Measurements from ENCODE around the gene TMPRSS3.
"Not testable (repeated sequence)": the region's sequence is repeated elsewhere in the genome, so short reads cannot be mapped to it uniquely, and the experiment has no call there.

TMPRSS3 gene

GRCh38 chr21:42427809-42428419 is 32.1 kb upstream of the TMPRSS3 start:
- no peak for DNase-seq

DNA sequence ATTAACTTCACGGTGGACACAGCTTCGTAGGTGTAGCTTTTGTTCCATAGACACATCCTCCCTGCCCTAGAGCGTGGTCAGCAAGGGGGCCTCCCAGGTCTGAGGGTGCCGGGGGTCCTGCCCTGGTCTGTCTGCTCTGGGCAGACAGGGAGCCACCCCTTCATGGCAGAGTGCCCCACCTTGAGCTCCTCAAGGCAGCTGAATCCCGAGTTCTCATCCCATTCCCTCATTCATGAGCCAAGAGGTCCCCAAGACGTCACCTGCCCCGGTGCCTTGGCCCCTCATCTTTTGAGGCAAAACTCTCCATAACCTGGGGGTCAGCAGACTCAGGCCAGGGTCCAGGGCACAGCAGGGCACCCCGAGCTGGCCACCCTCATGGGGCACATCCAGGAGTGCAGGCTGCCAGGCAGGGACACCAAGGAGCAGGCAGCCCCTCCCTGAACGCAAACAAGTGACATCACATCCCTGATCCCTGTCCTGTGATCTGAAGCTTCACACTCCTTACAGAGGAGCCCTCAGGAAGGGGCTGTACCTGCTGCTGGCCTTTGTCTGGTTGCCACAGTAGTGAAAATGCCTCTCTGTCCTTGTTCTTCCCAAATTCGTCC is 31.1 kb upstream of the TMPRSS3 start:
- DNase-seq: no peak

GRCh38 chr21:42426424-42426823 is 30.6 kb upstream of the TMPRSS3 start:
- DNase-seq: no peak

DNA sequence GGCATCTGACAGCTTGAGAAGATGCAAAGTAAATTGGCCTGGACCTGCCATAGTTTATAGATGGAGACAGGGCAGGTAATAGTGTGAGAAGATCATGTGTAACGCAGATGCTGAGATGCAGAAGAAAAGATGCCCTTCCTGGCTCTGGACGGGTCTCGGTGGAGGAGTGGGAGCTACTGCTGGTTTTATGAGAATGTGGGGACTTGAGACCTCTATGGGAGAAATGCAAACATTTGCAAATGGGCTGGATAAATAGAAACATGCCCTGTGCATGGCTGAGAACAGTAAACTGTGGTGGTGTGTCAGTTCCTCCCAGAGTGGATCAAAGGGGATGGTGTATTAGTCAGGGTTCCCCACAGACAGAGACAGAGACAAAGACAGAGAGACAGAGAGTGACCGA is 29.7 kb upstream of the TMPRSS3 start:
- no peak for DNase-seq

- DNase-seq: no peak
Measured at GRCh38 chr21:42424914-42425541, 29.2 kb upstream of the TMPRSS3 start.

- no peak for DNase-seq
Measured at GRCh38 chr21:42423685-42424084, 27.8 kb upstream of the TMPRSS3 start.

- DNase-seq: no peak
Measured at GRCh38 chr21:42423197-42423675, 27.4 kb upstream of the TMPRSS3 start.

- no peak for DNase-seq
Measured at GRCh38 chr21:42421018-42421793, 25.4 kb upstream of the TMPRSS3 start.

DNA sequence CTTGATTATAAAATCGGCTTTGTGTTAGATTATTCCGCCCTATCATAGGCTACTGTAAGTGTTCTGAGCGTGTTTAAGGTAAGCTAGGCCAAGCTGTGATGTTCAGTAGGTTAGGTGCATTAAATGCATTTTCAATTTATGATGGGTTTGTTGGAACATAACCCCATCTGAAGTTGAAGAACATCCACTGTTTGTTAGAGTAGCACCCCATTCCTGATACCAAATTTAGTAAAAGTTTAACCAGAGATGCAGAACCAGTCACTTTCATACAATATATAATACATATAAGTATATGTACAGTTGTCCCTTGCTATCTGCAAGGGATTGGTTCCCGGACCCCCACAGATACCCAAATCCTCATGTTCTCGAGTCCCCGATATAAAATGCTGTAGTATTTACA is 24.0 kb upstream of the TMPRSS3 start:
- DNase-seq: no peak

DNA sequence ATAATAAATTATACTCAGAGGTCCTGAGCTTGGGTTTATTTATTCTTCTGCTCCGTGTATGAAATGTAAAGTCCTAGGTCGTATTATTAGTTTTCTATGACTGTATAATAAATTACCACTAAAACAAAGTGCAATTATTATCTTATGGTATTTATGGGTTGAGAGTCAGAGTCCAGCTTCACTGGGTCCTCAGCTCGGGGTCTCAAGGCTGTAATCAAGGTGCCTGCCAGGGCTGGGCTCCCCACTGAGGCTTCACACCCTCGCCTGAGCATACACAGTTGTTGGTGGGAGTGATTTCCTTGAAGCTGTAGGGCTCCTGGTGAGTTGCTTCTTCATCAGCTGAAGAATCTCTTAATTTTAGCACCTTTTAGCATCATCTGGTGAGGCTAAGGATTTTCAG is 23.0 kb upstream of the TMPRSS3 start:
- DNase-seq: no peak

DNA sequence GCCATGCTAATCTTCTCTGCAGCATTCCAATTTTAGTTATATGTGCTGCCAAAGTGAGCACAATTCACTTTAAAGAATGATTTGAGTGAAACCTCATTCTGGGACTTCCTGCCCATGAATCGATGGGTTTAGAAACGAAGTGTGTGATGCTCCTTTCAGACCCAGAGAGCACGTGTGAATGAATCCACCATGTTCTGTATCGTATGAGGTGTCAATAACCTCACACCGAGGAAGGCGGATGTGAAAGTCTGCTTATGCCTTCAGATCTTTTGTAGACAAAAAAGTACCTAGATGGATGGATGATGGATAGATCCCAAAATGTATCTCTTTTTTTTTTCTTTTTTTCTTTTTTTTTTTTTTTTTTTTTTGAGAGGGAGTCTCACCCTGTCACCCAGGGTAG is 21.7 kb upstream of the TMPRSS3 start:
- no peak for DNase-seq

- DNase-seq: no peak
Measured at GRCh38 chr21:42414928-42415769, 19.3 kb upstream of the TMPRSS3 start.

DNA sequence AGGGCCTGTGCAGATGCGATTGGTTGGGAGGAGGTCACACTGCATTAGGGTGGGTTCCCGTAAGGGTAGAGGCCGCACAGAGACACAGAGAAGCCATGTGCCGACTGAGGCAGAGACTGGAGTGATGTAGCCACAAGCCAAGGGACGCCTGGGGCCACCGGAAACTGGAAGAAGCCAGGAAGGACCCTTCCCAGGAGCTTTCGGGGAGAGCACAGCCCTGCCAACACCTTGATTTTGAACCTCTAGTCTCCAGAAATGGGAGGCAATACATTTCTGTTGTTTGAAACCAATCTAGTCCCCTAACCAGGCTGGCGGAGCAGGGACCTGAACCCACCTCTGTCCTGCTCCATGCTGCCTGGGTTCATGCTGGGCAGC is 18.7 kb upstream of the TMPRSS3 start:
- DNase-seq: no peak

GRCh38 chr21:42414066-42414465 is 18.2 kb upstream of the TMPRSS3 start:
- DNase-seq: no peak

DNA sequence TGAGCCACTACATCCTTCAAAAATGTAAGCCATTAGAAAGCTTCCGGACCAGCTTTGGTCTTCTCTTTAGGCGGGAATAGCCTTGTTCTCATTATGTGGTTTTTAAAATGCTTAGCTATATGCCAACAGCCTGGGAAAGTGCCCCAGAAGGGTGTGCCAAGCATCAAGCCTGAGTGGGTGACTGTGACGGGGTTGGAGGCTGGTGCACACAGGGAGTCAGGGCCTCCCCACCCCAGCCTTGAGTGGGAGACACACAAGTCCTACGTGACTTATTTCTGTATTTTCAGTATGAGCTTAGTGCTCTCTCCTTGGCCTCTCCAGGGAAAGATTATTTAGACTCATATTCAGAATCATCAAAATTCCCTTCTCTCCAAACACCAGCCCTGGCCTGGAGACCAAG is 17.6 kb upstream of the TMPRSS3 start:
- no peak for DNase-seq

DNA sequence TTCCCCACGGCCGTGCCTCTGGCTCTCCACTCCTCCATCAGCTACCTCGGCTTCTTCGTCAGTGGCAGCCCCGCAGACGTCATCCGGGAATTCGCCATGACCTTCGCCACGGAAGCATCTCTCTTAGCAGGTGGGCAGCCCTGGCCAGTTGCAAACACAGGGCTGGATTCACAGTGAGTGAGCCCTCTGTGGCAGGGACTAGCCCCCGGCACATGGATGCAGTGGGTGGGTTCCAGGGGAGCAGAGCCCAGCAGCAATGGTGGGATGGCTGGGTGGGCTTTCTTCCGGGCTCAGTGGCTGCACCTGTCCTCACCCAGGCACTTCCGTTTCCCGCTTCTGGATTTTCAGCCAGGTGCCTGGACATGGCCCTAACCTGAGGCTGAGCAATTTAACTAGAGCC is 17.2 kb upstream of the TMPRSS3 start:
- DNase-seq: no peak

- DNase-seq: no peak
Measured at GRCh38 chr21:42412636-42412933, 16.7 kb upstream of the TMPRSS3 start.

- no peak for DNase-seq
Measured at GRCh38 chr21:42411891-42412635, 16.2 kb upstream of the TMPRSS3 start.

DNA sequence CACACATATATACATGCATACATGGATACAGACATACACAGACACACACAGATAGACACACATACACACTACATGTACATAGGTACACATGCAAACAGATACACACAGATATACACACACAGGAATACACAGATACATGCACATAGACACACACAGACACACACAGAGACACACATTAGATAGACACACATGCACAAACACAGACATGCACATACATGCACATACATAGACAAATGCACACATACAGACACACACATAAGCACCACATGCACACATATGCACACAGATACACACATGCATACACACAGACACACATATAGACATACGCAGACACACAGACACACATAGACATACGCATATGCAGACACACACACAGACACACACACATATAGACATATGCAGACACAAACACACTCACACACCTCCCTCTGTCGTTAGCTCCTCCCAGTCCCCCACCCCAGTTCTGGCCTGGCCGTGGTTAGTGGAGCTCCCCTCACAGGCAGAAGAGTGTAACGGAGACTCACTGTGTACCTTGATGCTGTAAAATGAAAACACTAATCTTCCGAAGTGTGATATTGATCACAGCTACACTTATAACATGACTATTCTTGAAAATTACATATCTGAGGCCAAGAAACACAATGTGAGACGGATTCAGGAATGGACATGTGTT is 15.5 kb upstream of the TMPRSS3 start:
- DNase-seq: peak; percentile 15

DNA sequence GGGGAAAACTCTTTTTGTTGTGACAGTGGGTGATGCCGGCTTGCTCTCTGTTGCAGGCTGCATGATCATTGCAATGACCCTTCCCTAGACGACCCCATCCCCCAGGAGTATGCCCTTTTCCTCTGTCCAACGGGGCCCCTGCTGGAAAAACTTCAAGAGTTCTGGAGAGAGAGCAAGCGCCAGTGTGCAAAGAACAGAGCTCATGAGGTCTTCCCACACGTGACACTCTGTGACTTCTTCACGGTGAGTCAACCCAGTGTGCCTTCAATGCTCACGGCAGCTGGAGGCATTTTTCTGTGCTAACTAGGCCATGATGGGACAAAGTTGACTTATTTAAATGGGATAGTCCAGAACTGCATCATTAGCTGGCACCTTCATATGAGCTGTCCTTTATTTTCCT is 13.5 kb upstream of the TMPRSS3 start:
- DNase-seq: no peak

DNA sequence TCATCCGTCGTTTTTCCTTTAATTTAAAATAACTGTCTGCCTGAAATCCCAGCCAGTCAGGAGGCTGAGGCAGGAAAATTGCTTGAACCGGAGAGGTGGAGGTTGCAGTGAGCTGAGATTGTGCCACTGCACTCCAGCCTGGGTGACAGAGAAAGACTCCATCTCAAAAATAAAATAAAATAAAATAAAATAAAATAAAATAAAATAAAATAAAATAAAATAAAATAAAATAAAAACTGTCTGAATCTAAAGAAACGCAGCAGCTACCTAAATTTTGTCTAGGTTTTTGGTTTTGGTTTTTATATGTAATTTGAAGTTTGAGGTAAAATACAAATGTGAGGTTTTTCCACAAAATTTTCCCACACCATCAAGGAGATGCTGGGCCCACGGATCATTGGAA is 12.9 kb upstream of the TMPRSS3 start:
- not testable (repeated sequence) for DNase-seq

DNA sequence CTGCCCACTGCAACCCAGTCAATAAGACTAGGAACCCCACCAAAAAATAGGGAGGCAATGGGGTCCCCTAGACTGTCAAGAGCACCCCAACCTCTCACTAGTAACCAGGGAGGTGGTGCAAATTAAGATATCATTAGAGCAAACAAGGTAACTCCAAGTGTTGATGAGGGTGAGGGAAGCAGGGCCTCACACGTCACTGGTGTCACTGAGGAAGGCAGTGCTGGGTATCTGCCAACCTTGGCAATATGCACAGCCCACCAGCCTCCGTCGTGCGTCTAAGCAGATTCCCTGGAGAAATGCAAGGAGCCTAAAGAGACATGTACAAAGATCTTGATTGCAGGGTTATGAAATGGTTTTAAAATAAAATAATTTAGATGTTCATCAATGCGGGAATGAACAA is 11.6 kb upstream of the TMPRSS3 start:
- no peak for DNase-seq

Data from NCI-H1092 treated with DMSO at 0.1 percent for 48 hours (cell line).